A549 treated with Hydrocortisone at 1 μM for 4 hours (cell line): Measurements from ENCODE around the gene LRRC43. TPM values are rescaled to one million over a fixed set of nuclear protein-coding genes. Genes with fewer than 3 reads are reported as not detected.

Experiments
- total RNA-seq: library from RNA; stranded (reverse); fragments of 200-300 nt; extraction: Qiagen RNA extraction; gene quantifications from 5 replicates; pipeline ENCODE4 v1.2.3, GENCODE V29; 2022

Gene LRRC43, protein sequence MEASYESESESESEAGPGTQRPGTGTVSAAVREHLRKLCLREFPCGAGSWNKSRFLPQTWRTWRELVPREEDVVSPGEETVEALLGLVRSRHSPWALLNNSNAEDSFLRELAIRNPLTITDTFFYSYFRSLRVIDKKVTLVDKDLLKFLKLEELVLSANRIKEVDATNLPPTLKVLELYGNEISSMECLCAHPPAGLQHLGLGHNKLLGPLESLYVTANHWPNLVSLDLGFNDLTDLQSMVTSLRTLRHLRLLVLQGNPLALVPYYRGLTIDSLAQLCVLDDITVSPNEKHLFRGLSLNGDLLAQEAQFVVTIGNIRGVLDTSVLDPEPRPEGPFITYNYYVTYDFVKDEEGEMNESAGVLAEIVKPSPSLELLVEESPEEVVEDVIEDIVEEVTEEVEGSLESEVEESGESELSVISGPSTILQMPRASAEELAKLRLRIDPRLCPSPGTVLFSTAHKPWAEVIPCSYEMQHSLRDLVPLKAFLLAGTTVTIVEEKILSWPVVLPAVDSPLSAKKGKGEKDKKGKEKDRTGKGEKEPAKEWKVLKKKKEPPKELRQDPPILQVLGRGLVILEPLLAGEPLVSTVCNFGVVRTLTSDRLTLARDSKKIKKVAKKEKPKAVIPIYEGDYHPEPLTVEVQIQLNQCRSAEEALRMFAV
- total RNA-seq, result 0.09 to 0.52 TPM (median 0.13 TPM) in 4 of 5 replicates, not detected in the other

DNA sequence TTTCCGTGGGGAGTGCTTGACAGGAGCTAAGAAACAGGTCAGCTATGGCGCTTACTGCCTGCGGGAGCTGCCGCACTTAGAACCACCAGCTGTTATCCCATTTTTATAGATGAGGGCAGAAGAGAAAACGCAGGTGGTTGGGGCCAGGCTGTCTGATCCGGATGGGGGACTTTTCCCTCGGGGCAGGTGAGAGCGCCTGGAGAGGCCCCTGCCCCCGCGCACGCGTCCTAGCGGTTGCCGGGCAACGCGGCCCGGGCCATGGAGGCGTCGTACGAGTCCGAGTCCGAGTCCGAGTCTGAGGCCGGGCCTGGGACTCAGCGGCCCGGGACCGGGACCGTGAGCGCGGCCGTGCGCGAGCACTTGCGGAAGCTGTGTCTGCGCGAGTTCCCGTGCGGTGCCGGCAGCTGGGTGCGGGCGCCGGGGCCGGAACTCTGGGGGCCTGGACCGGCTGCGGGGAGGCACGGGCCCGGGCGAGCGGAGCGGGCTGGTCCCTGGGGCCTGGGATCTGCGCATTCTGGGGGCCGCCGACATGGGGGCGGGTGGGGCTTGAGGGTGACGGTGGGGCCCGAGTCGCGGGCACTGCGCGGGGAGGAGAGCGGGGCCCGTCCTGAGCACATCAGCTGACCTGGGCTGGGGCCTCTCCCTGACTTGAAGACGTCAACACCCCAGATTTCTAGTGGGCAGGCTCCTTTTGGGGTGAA lies at the start of gene LRRC43:
Gene LRRC43, plus strand, starts transcription at position 237 of the 701 bp plus-strand sequence. Its CDS starts 22 bp downstream, at position 259.

DNA sequence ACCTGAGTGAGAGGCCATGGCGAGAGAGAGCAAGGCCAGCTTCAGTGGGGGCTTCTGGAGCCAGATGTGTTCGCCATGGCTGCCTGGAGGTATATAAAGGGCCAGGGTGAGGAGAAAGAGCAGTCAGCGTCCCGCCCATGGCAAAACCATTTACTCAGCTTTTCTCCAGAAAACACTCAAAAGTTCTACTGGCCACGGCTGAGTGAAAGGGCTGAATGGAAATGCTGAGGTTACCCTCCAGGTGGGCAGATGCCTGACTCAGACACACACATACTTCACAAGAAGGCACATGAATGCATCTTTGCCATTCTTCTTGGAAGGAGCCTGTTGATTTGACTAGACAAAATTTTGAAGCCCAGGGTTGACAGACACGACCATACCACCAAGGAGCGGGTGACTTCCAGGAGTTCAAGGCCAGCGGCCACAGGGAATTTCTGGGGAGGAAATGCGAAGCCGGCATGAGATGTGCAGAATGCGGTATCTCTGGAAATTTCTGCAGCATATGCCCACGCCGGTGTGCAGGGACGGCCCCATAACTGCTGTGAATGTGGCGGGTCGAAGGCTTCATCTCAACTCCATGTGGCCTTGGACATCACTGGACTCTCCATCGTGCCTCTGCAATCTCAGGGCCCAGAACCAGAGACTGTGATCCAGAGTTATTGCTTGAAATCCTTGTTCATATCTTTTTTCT lies 8.6 kb upstream of the LRRC43 start, which contains the start of gene IL31:
Gene IL31, minus strand, starts transcription at position 67 of the 691 bp plus-strand sequence. Its CDS starts 49 bp downstream, at position 18.

DNA sequence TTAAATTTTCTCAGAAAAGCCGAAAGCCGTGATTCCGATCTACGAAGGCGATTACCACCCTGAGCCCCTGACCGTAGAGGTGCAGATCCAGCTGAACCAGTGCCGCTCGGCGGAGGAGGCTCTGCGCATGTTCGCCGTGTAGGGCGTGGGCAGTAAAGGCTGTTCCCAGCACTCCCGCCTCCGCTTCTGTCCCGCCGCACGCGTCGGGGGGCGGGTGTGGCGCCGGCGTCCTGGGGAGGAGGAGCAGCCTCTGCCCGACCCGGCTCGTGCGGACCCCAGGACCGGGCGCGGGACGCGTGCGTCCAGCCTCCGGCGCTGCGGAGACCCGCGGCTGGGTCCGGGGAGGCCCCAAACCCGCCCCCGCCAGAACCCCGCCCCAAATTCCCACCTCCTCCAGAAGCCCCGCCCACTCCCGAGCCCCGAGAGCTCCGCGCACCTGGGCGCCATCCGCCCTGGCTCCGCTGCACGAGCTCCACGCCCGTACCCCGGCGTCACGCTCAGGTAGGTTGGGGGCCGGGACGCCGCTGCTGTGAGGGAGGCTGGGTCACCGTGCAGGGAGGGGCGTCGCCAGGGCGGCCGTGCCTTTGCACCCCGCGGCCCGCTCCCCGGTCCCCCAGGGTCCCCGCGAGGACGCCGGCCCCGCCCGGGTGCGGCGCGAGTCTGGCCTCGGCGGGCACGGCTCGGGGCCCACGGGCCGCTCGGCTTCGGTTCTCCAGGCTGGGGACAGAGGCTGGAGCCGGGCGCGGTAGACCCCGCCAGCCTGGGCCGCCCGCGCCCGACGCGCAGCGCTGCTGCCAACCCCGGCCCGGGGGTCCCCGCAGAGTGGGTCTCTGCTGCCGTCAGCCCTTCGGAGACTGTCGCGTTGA lies 20.6 kb downstream of the LRRC43 start, which contains the start of gene B3GNT4:
Gene B3GNT4, plus strand, starts transcription at position 409 of the 866 bp plus-strand sequence. CDS start 910 bp downstream, outside the sequence.

DNA sequence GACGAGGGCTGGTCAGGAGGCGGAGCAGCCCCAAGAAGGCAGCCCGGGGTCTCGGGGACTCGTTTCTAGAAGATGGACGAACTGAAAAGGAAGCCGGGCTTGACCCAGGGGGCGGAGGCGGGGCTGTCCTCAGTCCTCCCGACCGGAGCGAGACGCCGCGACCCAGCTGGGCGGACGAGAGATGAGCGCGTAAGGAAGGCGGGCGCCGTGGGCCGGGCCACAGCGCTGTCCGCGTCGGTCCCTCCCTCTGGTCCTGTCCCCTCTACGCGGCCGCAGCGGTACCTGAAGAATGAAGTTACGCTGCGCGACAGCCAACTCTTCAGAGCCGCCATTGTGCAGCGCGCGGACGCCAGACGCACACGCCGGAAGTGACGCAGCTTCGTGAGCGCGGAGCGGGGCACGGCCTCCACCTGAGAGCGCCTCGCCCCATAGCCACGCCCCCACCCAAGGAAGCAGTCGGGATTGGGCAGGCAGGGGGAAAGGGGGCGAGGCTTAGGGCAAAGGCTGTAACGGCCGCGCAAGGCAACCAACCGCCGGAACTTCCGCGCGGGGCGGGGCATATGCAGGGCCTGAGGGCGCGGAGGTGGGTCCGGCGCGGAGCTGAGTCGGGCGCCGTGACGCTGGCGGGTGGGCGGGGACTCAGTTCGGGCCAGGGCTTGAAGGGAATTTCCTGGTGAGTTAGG lies 42.9 kb downstream of the LRRC43 start, which contains the start of gene DIABLO:
Gene DIABLO, minus strand, starts transcription at position 370 of the 683 bp plus-strand sequence. Its CDS starts 38 bp downstream, at position 332.

Other genes starting within 250 kb of the LRRC43 start
- 9.3 to 12.4 TPM (median 11.3 TPM) in 5 replicates for gene BCL7A, start 161.2 kb upstream of the LRRC43 start, total RNA-seq
- gene MLXIP, start 104.4 kb upstream of the LRRC43 start, total RNA-seq, result 32.5 to 44.3 TPM (median 39.7 TPM) in 5 replicates
- not detected in 5 replicates for gene IL31, start 8.9 kb upstream of the LRRC43 start, total RNA-seq
- 0.62 to 0.86 TPM (median 0.79 TPM) in 5 replicates for gene B3GNT4, start 20.6 kb downstream of the LRRC43 start, total RNA-seq
- 67.6 to 75.6 TPM (median 68.2 TPM) in 5 replicates for gene DIABLO, start 42.9 kb downstream of the LRRC43 start, total RNA-seq
- gene VPS33A, start 83.4 kb downstream of the LRRC43 start, total RNA-seq, result 18.4 to 21.6 TPM (median 19.3 TPM) in 5 replicates
- 30.4 to 49.3 TPM (median 34.0 TPM) in 5 replicates for gene CLIP1, start 239.5 kb downstream of the LRRC43 start, total RNA-seq